HG03439 (cell line): ENCODE results near the gene TTC7B.

Source experiments
- ATAC-seq: cut with Tn5 transposase; IDR thresholded peaks from one replicate; pipeline ENCODE4 v1.9.1; 2021; ENCODE audit warnings: mild to moderate bottlenecking, moderate library complexity; ENCODE audit not compliant: unreplicated experiment

TTC7B gene

DNA sequence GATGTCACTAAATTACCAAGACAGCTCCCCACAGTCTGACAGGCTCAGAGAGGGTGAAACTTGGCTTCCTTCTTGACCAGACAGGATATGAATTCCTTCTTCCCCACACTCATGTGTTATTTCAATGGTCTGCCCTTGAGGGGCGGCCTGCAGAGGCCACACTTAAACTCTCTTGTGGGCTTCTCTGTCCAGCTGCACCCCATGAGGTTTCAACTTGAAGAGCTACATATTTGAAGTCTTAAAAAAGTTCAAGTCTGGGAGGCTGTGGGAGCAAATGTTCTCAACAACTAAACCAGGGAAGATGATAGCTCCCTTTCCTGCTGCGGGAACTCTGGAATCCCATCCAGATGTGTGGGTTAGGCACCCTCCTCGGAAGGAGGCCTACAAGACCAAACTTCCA lies 98.3 kb downstream of the TTC7B start:
- no peak for ATAC-seq

DNA sequence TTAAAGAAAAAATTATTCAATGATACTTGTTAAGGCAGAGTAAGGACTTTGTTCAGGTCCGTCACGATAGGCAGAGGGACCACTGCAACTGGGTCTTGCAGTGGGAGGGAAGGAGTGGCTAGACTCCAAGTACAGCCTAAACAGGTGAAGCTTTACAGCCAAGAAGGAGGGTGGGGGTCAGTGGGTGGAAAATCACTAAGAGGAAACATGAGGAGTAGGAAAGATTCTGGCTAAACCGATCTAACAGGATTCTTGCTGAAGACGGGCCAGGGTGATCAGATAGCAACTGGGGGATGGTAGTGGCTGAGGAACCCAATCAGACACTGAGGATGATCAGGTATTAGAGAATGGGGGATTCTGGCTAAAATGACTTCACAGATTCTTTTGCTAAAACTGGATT lies 100.2 kb downstream of the TTC7B start:
- ATAC-seq: no peak

DNA sequence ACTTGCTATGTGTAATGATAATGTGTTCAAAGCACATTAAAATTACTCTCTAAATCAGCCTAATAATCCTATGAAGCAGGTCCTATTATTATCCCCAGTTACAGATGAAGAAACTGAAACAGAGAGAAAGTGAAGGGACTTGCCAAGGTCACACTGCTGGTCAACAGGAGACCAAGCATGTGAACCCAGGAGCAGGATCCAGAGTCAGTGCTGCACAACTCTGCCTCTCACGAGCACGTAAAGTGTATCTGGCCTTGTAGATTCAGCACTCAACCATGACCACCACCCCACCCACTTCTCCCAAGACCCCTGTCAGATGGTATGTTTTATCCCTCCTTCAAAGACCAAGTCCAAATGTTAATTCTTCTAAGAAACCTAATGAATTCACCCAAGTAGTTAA lies 100.7 kb downstream of the TTC7B start:
- ATAC-seq: no peak

- ATAC-seq: no peak
Observed at GRCh38 chr14:90714811-90715210, 101.4 kb downstream of the TTC7B start.

- ATAC-seq: no peak
Observed at GRCh38 chr14:90704738-90705392, 111.4 kb downstream of the TTC7B start.

- ATAC-seq: no peak
Observed at GRCh38 chr14:90703841-90704737, 112.1 kb downstream of the TTC7B start.

GRCh38 chr14:90700933-90701776 lies 115.1 kb downstream of the TTC7B start:
- no peak for ATAC-seq

GRCh38 chr14:90699016-90699415 lies 117.2 kb downstream of the TTC7B start:
- no peak for ATAC-seq

GRCh38 chr14:90698379-90698869 lies 117.8 kb downstream of the TTC7B start:
- no peak for ATAC-seq

DNA sequence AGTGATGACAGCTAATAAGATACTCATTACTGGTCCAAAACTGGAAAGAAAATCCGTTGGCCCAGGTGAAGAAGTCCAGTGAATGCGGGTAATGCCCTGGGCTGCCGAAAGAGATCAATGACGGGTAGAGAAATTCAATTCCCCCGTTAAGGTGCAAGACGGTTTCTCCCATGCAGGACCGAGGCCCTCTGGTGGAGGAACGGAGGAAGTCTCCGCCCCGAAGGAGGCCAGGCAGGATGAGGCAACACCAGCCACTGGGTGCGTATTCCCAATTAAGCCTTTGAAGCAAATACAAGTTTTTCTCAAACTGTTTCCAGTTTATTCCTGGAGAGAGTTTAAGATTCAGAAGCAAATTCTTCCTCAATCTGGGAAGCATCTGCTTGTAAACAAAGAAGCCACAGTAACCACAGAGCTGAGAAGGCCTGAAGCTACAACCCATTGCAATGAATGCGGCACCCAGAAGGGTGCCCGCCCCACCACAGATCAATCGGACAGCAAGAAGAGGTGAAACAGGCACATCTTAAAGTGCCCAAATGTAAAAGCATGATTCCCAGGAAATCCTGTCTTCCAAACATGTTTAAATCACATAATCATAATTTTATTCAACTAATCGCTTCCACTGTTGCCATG lies 118.5 kb downstream of the TTC7B start:
- no peak for ATAC-seq

GRCh38 chr14:90697132-90697531 lies 119.1 kb downstream of the TTC7B start:
- ATAC-seq: no peak

DNA sequence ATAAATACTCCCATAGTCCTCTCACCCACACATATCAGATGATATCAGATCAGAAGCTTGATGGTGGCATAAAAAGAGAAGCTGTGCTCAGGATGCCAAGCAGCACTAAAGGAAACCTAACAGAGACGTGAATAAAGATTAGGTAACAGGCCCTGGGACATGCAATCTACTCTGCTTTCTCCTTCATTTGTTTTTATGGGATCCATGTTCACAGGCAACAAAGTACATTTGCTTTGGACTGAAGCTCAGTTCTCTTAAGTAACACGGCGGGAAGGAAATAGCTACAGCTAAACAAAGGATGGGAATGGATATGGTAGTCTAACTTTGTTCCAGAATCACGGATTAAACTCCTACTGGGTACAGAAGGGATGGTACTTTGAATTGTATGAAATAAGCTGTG lies 119.5 kb downstream of the TTC7B start:
- ATAC-seq: no peak

DNA sequence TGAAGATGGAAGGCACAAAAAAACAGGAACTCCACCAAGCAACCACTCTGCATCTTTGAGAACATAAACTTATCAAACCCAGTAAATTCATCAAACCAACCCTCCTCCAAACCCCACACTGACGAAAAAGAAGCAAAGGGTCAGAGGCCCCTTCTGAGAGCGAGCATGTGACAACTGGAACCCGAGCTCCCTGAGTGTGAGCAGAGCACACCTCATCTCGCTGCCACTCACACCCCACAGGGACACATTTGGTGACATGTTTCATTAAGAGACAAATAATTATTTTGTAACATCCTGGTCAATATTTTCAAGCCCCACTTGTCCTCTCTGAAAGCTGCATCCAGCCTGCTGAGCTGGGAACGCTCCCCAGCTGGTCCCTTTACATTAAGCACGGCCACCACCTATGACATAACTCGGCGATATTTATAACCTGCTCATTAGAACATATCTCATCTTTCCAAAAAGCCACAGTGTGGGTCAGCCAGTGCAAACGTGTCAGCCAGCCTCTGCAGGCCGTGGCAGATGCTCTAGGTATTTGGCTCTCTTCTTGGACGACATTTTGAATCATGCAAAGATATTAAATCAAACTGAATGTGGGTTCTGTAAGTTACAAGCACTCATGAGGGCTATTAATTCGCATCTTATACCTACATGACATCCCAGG lies 120.1 kb downstream of the TTC7B start:
- ATAC-seq: no peak

- no peak for ATAC-seq
Observed at GRCh38 chr14:90693413-90693812, 122.8 kb downstream of the TTC7B start.

- no peak for ATAC-seq
Observed at GRCh38 chr14:90692826-90693225, 123.4 kb downstream of the TTC7B start.

DNA sequence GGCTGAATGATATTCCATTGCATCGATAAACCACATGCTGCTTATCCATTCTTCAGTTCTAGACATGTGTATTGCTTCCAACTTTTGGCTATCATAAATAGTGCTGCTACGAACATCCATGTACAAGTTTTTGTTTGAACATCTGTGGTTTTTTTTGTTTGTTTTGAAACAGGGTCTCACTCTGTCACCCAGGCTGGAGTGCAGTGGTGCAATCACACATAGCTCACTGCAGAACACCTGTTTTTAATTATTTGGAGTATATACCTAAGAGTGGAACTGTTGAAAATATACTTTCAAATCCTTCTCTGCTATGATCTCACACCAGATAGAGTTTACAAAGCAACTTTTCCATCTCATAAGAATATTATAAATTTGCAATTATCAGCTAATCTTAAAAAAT lies 124.2 kb downstream of the TTC7B start:
- no peak for ATAC-seq

GRCh38 chr14:90691627-90692026 lies 124.6 kb downstream of the TTC7B start:
- ATAC-seq: no peak

DNA sequence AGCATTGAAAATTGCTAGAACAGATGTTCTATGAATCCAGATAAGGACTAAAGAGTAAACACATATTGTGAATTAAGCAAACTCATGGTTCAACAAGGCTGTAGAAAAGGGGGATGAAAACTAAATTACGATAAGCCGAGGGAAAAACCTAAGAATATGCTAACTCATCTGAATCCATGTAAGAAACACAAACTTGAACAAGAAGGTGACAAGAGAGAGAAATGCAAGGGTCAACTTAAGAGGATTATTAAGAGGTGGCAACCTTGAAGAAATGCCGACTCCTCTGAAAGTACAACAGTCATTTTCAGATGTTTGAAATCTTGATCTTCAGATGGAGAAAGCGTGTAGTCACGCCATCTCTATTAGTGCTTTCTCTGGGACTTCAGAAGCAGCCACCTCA lies 128.6 kb downstream of the TTC7B start:
- no peak for ATAC-seq

GRCh38 chr14:90682615-90683014 lies 133.6 kb downstream of the TTC7B start:
- ATAC-seq: no peak

DNA sequence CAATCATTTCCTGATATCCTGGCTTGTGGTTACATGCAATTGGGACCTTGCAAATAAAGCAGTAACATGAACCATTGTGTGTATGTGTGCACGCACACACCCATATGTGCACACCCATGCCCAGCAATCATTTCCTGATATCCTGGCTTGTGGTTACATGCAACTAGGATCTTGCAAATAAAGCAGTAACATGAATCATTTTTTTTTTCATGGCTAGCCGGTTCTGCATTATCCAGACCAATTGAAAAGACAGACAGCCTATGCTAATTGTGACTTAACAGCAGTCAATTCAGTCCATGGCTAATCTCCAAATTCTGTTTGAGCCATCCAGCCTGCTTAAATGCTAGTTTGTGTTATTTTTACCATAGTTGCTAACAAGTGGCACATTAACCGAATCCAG lies 134.3 kb downstream of the TTC7B start:
- no peak for ATAC-seq
